Nephron (organoid): Measurements from ENCODE around the gene USH2A.
A peak's percentile ranks its signal among the peaks of the same experiment; 100 is the strongest.
"Not testable (repeated sequence)": the region's sequence is repeated elsewhere in the genome, so short reads cannot be mapped to it uniquely, and the experiment has no call there.

ENCODE experiments used
- H3K27ac Mint-ChIP-seq, 3 experiments: 2 replicates each; pipeline ENCODE4 v1.8.0; 2020; ENCODE audit warnings: mixed read lengths in 3 of 3, mild to moderate bottlenecking in 2 of 3, moderate library complexity in 1 of 3
- H3K27me3 Mint-ChIP-seq: 2 replicates; pipeline ENCODE4 v1.8.0; 2021; ENCODE audit warnings: low read depth, mild to moderate bottlenecking, moderate library complexity, mixed read lengths
- H3K36me3 Mint-ChIP-seq: 2 replicates; pipeline ENCODE4 v1.8.0; 2020; ENCODE audit warnings: low read depth, mixed read lengths
- H3K4me1 Mint-ChIP-seq: 2 replicates; pipeline ENCODE4 v1.8.0; 2020; ENCODE audit warnings: mixed read lengths
- H3K4me3 Mint-ChIP-seq, 3 experiments: 2 replicates each; pipeline ENCODE4 v1.8.0; 2020; ENCODE audit warnings: mild to moderate bottlenecking in 3 of 3, mixed read lengths in 3 of 3, moderate library complexity in 2 of 3
- H3K9me3 Mint-ChIP-seq: 2 replicates; pipeline ENCODE4 v1.8.0; 2020; ENCODE audit warnings: mixed read lengths
- CTCF ChIP-seq, 3 experiments: fragments of 200-600 bp; sonication (generic); IDR thresholded peaks; one replicate each; pipeline ENCODE4 v1.5.0; 2021; ENCODE audit warnings: antibody characterized with exemption in 3 of 3; ENCODE audit not compliant: unreplicated experiment in 3 of 3

The USH2A gene

GRCh38 chr1:216015116-216015515 lies 408.1 kb downstream of the USH2A start:
- no peak for TF ChIP-seq CTCF (IDR thresholded peaks at IDR 0.05; ENCODE audit: unreplicated experiment in 3 of 3)
- H3K27me3 Mint-ChIP-seq, result peaks cover 5% of the 10 kb centered on the region
- no peaks in the 10 kb centered on the region for H3K4me1 Mint-ChIP-seq
- H3K36me3 Mint-ChIP-seq, result no peaks in the 10 kb centered on the region
- no peak overlapping the region for H3K4me3 Mint-ChIP-seq
- H3K27ac Mint-ChIP-seq, result no peak overlapping the region
- H3K9me3 Mint-ChIP-seq, result peaks cover 2% of the 10 kb centered on the region

GRCh38 chr1:216014086-216014485 lies 409.2 kb downstream of the USH2A start:
- peaks cover 4% of the 10 kb centered on the region for H3K9me3 Mint-ChIP-seq
- peaks cover 8% of the 10 kb centered on the region for H3K27me3 Mint-ChIP-seq
- no peak overlapping the region for H3K4me3 Mint-ChIP-seq
- no peaks in the 10 kb centered on the region for H3K4me1 Mint-ChIP-seq
- H3K36me3 Mint-ChIP-seq, result no peaks in the 10 kb centered on the region
- no peak overlapping the region for H3K27ac Mint-ChIP-seq
- TF ChIP-seq CTCF (IDR thresholded peaks at IDR 0.05; ENCODE audit: unreplicated experiment in 3 of 3), result no peak

GRCh38 chr1:216009456-216009855 lies 413.8 kb downstream of the USH2A start:
- not testable (repeated sequence) for H3K27ac Mint-ChIP-seq, H3K36me3 Mint-ChIP-seq, H3K9me3 Mint-ChIP-seq, H3K4me3 Mint-ChIP-seq, H3K4me1 Mint-ChIP-seq
- H3K27me3 Mint-ChIP-seq, result peaks cover 11% of the 10 kb centered on the region

GRCh38 chr1:216005916-216006315 lies 417.3 kb downstream of the USH2A start:
- peaks cover 5% of the 10 kb centered on the region for H3K9me3 Mint-ChIP-seq
- no peak overlapping the region for H3K4me3 Mint-ChIP-seq
- no peaks in the 10 kb centered on the region for H3K4me1 Mint-ChIP-seq
- H3K27ac Mint-ChIP-seq, result no peak overlapping the region
- no peaks in the 10 kb centered on the region for H3K36me3 Mint-ChIP-seq
- H3K27me3 Mint-ChIP-seq, result peaks cover 9% of the 10 kb centered on the region
- no peak for TF ChIP-seq CTCF (IDR thresholded peaks at IDR 0.05; ENCODE audit: unreplicated experiment in 3 of 3)

DNA sequence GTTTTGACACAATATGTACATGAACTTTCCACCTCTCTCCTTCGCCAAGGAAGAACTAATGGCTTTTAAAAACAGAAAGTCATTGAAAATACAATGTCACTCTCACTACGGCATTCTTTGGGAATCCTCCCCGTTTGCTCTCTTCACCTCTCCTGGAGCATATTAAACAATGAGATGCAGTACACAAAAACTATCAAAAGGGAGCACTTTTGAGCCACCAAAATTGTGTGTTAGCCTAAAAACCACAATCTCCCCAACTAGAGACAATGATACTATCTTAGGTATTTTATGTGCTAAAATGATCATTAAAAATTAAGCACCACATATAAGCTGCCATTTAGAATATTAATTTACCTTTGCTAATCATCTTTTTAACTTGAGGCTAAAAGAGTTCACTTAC lies 430.6 kb downstream of the USH2A start:
- no peak overlapping the region for H3K4me3 Mint-ChIP-seq
- TF ChIP-seq CTCF (IDR thresholded peaks at IDR 0.05; ENCODE audit: unreplicated experiment in 3 of 3), result peak; percentile 40 to 65 (median 55)
- H3K9me3 Mint-ChIP-seq, result no peaks in the 10 kb centered on the region
- H3K4me1 Mint-ChIP-seq, result peaks cover 5% of the 10 kb centered on the region
- H3K36me3 Mint-ChIP-seq, result no peaks in the 10 kb centered on the region
- no peak overlapping the region for H3K27ac Mint-ChIP-seq
- H3K27me3 Mint-ChIP-seq, result no peaks in the 10 kb centered on the region

DNA sequence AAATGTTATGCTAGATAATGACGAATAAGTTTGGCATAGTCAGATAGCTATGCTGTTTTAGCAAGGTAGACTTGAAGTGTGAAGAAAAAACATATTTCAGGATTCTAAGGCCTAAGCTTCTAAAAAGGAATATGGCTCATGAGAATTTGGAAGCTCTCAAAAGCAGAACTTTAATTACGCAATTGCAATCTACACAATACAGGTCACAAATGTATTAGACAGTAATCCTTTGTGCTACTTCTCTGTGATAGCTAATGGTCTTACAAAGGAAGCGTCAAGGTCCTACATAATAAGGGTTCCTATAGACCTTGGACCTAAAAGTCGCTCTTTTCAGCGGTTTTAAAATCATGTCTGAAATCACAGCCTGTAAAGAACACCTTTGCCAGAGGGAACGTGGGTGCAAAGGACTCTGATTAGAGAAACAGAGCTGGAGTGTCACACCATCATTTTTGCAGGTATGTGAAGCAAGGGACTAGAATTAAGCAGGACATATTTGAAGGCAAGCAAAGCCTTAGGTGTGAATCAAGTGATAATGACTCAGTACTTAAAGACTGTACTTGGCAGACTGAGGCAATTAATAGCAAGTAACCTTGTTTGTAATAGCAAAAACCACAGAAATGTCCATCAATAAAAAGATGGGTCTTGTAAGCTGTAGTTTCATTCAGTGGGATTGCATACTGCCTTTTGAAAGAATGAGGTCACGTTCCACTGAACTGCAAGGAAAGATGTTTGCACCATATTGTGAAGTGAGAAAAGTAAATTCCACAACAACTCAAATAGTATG lies 436.0 kb downstream of the USH2A start:
- H3K9me3 Mint-ChIP-seq, result no peaks in the 10 kb centered on the region
- H3K4me3 Mint-ChIP-seq, result no peak overlapping the region
- no peaks in the 10 kb centered on the region for H3K36me3 Mint-ChIP-seq
- TF ChIP-seq CTCF (IDR thresholded peaks at IDR 0.05; ENCODE audit: unreplicated experiment in 3 of 3), result no peak
- H3K27me3 Mint-ChIP-seq, result no peaks in the 10 kb centered on the region
- H3K27ac Mint-ChIP-seq, result no peak overlapping the region
- no peaks in the 10 kb centered on the region for H3K4me1 Mint-ChIP-seq
